Fibroblast of the conjunctiva (primary cell): ENCODE measurements around the gene ZC3HAV1.
"Not testable (repeated sequence)": the region's sequence is repeated elsewhere in the genome, so short reads cannot be mapped to it uniquely, and the experiment has no call there.

Experiments
- DNase-seq: peaks from one replicate; pipeline ENCODE4 v3.0.0-alpha.2; 2010; ENCODE audit warnings: low read depth

ZC3HAV1 gene

DNA sequence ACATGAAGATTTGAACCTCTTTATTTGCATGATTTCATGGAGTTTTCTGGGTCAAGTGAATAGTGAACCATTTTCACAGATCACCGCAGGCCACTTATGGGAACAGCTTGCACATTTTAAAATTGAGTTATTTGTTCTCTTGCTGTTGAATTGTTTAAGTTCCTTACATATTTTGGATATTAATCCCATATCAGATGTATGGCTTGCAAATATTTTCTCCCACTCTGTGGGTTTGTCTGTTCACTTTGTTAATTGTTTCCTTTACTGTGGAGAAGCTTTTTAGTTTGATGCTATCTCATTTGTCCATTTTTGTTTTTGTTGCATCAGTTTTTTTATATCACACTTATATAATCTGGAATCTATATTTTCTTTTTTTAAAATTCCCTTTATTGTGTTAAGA, 59.6 kb downstream of the ZC3HAV1 start:
- no peak for DNase-seq

DNA sequence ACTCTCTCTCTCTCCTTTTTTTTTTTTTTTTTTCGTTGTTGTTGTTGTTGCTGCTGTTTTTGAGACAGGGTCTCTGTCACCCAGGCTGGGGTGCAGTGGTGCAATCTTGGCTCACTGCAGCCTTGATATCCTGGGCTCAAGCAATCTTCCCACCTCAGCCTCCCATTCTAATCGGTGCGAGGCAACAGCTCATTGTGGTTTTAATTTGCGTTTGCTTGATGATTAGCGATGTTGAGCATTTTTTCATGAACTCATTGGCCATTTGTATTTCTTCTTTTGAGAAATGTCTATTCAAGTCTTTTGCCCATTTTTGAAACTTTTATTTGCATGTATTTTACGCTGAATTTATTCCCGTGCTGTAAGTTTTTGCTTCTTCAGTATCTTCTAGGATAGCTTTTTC, 60.4 kb downstream of the ZC3HAV1 start:
- no peak for DNase-seq

DNA sequence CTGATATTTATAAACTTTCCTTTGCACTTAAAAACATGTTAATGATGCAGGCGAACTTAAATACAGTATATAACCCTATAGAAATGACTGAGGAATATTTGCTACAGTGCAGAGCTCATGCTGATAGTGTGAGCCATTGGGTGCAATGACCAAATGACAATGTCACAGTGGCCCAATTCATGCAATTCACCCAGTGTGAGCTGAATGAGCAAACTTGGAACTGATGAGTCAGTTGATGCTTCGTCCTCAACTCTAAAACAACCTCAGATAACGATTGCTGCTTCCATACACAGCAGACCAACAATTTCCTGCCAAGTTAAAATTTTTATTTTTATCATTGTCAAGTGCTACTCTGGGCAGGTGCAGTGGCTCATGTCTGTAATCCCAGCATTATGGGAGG, 61.5 kb downstream of the ZC3HAV1 start:
- DNase-seq, result no peak

- DNase-seq, result no peak
Observed at GRCh38 chr7:139046143-139046542, 63.4 kb downstream of the ZC3HAV1 start.

DNA sequence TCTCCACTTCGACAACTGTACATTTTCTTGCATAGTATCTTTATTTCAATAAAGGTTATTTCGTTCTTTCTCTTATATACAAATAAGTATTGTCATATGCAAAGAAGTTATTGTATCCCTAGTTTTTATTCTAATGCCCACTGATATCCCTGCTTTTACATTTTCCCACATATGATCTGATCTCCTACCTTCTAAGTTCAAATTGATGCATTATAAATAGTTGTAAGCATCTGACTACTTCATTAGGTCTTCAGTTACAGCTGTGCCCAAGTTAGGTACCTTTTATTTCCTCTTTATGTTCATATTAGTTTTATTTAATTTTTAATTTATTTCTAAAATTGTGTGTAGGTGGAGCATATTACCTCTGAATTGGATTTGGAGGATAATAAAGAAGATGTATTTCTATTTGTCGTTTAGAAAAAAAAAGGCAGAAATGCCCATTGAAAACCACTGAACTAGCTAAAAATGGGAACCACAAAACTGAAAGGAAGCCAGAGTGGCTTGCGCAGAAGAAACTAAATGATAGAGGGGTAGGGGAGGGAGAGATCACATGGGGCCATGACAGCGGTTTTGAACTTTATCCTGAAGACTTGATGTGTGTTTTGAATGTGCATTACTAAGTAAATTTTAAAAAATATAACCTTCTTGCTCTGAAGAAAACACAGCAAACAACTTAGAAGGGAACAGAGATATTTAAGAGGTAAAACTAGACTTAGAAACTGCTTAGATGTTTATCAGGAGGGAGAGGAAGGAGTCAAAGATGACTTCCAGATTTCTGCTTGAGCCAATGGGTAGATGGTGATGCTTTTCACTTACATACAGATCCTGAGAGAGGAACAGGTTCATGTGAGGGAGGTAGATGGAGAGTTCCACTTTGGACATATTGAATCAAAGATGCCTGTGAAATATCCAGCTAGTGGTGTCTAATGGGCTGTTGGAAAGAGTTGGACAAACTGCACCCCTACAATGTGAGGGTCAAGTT, 64.4 kb downstream of the ZC3HAV1 start:
- DNase-seq, result no peak

DNA sequence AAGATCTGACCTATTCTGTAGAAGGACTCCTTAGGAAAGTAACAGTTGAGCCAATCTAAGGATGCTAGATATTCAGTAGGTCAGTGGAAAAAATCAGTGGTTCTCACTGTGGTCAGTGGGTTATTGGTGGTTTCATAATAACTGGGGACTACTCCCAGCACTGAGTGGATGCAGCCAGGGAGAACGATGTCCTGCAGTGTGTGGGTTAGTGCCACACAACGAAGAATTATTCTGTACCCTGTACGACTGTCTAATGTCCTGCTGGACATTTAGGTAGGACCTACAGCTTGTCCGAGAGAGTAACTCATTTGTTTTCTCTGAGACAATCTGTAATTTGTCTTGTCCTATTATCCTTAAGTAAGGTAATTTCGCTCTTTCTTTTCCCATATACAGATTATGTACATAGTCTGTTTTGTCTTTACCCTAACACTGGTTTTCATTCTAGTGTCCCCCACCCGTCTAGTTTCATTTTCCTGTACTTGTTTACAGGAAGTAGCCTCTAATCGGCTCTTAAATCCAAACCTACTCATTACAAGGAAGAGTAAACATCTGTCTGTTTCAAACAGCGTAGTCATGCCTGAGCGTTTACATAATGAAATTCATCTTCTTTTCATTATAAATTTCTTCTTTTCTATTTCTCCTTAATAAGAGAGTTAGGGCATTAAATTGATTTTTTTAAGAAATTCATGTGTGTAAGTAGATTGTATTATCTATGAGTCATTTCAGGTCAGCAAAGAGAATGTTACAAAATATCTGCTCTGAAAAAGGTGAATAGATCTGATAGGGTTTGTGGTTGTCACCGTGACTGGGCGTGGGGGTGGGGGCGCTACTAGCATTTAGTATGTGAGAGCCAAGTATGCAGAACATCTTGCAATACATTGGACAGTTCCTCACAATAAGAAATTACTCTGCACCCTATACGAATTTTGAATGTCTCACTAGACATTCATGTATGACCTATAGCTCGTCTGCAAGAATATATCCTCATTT, 65.4 kb downstream of the ZC3HAV1 start:
- no peak for DNase-seq

- no peak for DNase-seq
Observed at GRCh38 chr7:139041378-139042085, 68.0 kb downstream of the ZC3HAV1 start.

DNA sequence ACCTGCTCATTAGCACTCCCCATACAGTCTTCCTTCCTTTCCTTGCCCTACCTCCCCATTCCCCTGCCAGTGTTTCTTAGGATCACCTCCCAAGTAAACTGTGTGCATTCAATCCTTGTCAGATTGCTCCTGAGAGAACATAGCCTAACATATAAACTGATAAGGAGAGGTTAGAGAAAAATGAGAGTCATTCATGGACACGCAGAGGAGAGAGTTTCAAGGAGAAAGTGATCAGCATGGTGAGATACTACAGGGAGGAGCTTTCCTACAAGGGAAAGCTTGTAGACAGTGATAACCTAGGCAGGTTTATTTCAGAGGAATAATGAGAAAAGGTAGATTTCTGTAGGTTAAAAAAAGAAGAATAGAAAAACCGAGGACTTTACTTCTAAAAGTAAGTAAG, 70.8 kb downstream of the ZC3HAV1 start:
- DNase-seq, result no peak

DNA sequence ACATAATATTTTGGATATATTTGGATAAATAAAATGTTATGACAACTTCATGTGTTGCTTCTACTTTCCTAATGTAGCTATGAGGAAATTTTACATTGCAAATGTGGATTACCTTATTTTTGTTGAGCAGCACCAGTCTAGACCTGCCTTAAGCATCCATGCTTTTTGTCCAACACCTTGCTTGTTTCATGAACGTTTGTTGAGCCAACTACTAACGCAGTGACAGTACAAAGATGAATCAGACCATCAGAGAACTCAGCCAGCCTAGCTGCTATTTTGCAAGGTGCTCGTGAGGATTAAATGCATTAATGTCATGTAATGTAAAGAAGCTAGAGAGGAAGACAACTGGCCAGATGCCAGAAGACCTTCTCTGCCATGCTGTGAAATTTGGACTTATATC, 72.6 kb downstream of the ZC3HAV1 start:
- no peak for DNase-seq

DNA sequence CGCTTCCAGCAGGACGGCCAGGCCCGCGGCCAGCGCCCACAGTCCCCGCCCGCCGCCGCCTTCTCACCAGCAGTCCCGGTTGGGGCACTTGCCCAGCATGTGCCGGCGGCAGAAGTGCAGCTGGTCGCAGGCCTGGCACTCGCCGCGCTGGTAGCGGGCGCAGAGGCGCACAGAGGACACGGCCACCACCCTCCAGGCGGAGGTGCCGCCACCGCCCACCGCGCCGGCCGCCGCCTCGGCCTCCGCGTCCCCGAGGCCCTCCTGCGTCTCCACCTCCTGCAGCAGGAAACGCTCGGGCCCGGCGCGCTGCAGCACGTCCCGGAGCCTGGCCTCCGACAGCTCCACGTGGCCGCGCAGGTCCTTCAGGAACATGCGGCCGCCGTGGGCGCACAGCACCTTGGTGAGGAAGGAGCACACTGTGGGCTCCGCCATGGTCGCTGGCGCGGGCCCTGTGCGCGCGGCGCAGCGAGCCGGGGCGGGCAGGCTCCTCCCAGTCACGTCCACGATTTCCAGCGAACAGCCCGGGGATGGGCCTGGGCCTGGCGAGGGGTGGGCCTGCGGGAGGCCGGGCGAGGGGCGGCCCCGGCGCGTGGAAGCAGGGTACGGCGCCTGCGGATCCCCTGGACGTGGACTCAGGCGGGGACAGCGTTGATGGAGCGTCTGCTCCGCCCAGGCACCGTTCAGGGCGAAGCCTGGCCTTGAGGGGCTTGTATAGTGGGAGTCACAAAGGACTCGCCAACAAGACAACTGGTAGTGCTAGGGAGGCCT, 73.8 kb downstream of the ZC3HAV1 start, which contains the start of gene ZC3HAV1L:
Gene ZC3HAV1L (minus strand): TSS at position 457 of the 768 bp plus-strand sequence. CDS start 25 bp downstream, at position 432.
- DNase-seq, result peak; percentile 32

GRCh38 chr7:139034855-139035585, 74.5 kb downstream of the ZC3HAV1 start:
- DNase-seq, result no peak

- no peak for DNase-seq
Observed at GRCh38 chr7:139034336-139034735, 75.2 kb downstream of the ZC3HAV1 start.

GRCh38 chr7:139033346-139034114, 76.0 kb downstream of the ZC3HAV1 start:
- DNase-seq, result no peak

DNA sequence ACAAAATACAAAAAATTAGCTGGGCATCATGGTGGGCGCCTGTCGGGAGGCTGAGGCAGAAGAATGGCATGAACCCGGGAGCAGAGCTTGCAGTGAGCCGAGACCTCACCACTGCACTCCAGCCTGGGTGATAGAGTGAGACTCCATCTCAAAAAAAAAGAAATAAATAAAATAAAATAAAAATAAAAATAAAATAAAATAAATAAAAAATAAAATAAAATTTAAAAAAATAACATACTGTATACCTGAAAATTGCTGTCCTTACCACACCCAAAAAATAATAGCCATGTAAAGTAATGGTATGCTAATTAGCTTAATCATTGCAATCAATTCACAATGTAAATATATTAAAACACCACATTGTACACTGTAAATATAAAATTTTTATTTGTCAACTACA, 77.0 kb downstream of the ZC3HAV1 start:
- DNase-seq, result no peak

- no peak for DNase-seq
Observed at GRCh38 chr7:139029353-139029752, 80.2 kb downstream of the ZC3HAV1 start.

DNA sequence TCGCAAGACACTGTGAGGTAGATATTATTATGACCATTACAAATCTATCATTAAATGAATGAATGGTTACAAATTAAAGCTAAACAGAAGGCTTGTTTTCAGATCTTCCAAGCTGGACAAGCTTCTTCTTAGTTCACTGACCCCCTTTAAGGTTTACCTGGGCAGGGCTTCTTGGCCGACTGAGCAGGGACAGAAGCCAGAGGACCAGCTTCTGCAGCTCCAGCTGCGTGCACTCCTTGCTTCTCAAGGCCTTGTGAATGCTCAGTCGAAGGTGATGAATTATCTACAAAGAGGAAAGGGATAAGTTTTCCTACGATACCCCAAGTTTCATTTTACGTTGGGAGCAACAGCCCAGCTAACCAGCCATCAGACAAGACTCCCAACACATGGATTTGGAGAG, 83.0 kb downstream of the ZC3HAV1 start:
- no peak for DNase-seq

DNA sequence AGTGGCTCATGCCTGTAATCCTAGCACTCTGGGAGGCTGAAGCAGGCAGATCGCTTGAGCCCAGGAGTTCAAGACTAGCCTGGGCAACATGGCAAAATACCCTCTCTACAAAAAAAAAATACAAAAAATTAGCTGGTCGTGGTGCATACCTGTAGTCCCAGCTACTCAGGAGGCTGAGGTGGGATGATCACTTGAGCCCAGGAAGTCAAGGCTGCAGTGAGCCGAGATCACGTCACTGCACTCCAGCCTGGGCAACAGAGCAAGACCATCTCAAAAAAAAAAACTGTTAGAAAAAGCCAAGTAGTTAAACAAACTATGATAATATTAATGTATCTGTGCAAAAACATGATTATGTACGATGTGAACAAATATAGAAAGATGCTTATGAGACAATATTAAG, 83.7 kb downstream of the ZC3HAV1 start:
- not testable (repeated sequence) for DNase-seq

GRCh38 chr7:139023076-139023475, 86.4 kb downstream of the ZC3HAV1 start:
- DNase-seq, result no peak

- no peak for DNase-seq
Observed at GRCh38 chr7:139022286-139022685, 87.2 kb downstream of the ZC3HAV1 start.

- DNase-seq, result no peak
Observed at GRCh38 chr7:139018910-139019309, 90.6 kb downstream of the ZC3HAV1 start.
